Posterior vena cava (tissue), 2 donors: ENCODE data around the gene CACNA1C. TPM values are rescaled to one million over a fixed set of nuclear protein-coding genes. Genes with fewer than 3 reads are reported as not detected.

ENCODE experiments used
- DNase-seq: peaks from one replicate; pipeline ENCODE4 v3.0.0-alpha.2; 2020; ENCODE audit warnings: low spot score
- intact Hi-C, 2 donors: fragments of 100-400 bp; cut with DNase I; formaldehyde crosslinking; loops; one replicate each; pipeline versions ENCODE4 v1.14.1 to v1.14.2; 2022 to 2023
- total RNA-seq, 2 donors: library from RNA; stranded (reverse); fragmentation: NEBNext Ultra II Directional; extraction: Animal tissue kit (Norgen Biotek cat#: 25700); gene quantifications; one replicate each; pipeline ENCODE4 v1.2.1, GENCODE V29; 2021
- donor health status: DM: yes; HTN: yes; CAD: no.
- donor health status: DM: yes; HTN: yes; CAD: no.

The CACNA1C gene
- total RNA-seq, 2 donors from 2014 or later, result 71.3 to 71.8 TPM

GRCh38 chr12:2414810-2415567 is 362.2 kb downstream of the CACNA1C start:
- intact Hi-C loops, result no loop called here
- DNase-seq, result peak; percentile 72

- DNase-seq, result peak; percentile 73
- intact Hi-C loops, result no loop called here
Observed at GRCh38 chr12:2415568-2415944, 362.8 kb downstream of the CACNA1C start.

- intact Hi-C loops, result no loop called here
- no peak for DNase-seq
Observed at GRCh38 chr12:2416158-2416557, 363.4 kb downstream of the CACNA1C start.

GRCh38 chr12:2417481-2418160 is 364.8 kb downstream of the CACNA1C start:
- intact Hi-C loops, result no loop called here
- no peak for DNase-seq

GRCh38 chr12:2418579-2418978 is 365.8 kb downstream of the CACNA1C start:
- DNase-seq, result no peak
- intact Hi-C loops, result no loop called here

GRCh38 chr12:2422591-2422990 is 369.8 kb downstream of the CACNA1C start:
- intact Hi-C loops, result no loop called here
- DNase-seq, result no peak

GRCh38 chr12:2429032-2429431 is 376.2 kb downstream of the CACNA1C start:
- no peak for DNase-seq
- intact Hi-C loops, result no loop called here

GRCh38 chr12:2431810-2432209 is 379.0 kb downstream of the CACNA1C start:
- intact Hi-C loops, result no loop called here

GRCh38 chr12:2432856-2433255 is 380.1 kb downstream of the CACNA1C start:
- no peak for DNase-seq
- intact Hi-C loops, result no loop called here

More at GRCh38 chr12:2431810-2432209, 379.0 kb downstream of the CACNA1C start:
- no peak for DNase-seq

- no peak for DNase-seq
- intact Hi-C loops, result no loop called here
Observed at GRCh38 chr12:2435511-2435910, 382.7 kb downstream of the CACNA1C start.

GRCh38 chr12:2439332-2440100 is 386.7 kb downstream of the CACNA1C start:
- intact Hi-C loops, result no loop called here
- no peak for DNase-seq

- DNase-seq, result no peak
- intact Hi-C loops, result no loop called here
Observed at GRCh38 chr12:2443776-2444175, 391.0 kb downstream of the CACNA1C start.

- DNase-seq, result no peak
- intact Hi-C loops, result no loop called here
Observed at GRCh38 chr12:2445968-2446367, 393.2 kb downstream of the CACNA1C start.

- intact Hi-C loops, result no loop called here
- DNase-seq, result peak; percentile 71
Observed at GRCh38 chr12:2447861-2448260, 395.1 kb downstream of the CACNA1C start.

GRCh38 chr12:2449586-2449985 is 396.8 kb downstream of the CACNA1C start:
- peak; percentile 52 for DNase-seq
- intact Hi-C loops, result no loop called here

GRCh38 chr12:2450553-2450952 is 397.8 kb downstream of the CACNA1C start:
- intact Hi-C loops, result no loop called here
- DNase-seq, result peak; percentile 29

GRCh38 chr12:2451025-2451424 is 398.2 kb downstream of the CACNA1C start:
- no peak for DNase-seq
- intact Hi-C loops, result no loop called here

GRCh38 chr12:2451497-2451896 is 398.7 kb downstream of the CACNA1C start:
- peak; percentile 70 for DNase-seq
- intact Hi-C loops, result no loop called here

GRCh38 chr12:2453076-2453760 is 400.4 kb downstream of the CACNA1C start:
- DNase-seq, result no peak
- intact Hi-C loops, result no loop called here

- no peak for DNase-seq
- intact Hi-C loops, result no loop called here
Observed at GRCh38 chr12:2453761-2454090, 400.9 kb downstream of the CACNA1C start.
